D341Med (cell line): ENCODE measurements around the gene SLC16A5.
"Not testable (repeated sequence)": the region's sequence is repeated elsewhere in the genome, so short reads cannot be mapped to it uniquely, and the experiment has no call there.

Source experiments
- DNase-seq: peaks from one replicate; pipeline ENCODE4 v3.0.0; 2012; ENCODE audit warnings: low spot score

SLC16A5 gene

GRCh38 chr17:75133607-75134347, 46.0 kb downstream of the SLC16A5 start:
- not testable (repeated sequence) for DNase-seq

DNA sequence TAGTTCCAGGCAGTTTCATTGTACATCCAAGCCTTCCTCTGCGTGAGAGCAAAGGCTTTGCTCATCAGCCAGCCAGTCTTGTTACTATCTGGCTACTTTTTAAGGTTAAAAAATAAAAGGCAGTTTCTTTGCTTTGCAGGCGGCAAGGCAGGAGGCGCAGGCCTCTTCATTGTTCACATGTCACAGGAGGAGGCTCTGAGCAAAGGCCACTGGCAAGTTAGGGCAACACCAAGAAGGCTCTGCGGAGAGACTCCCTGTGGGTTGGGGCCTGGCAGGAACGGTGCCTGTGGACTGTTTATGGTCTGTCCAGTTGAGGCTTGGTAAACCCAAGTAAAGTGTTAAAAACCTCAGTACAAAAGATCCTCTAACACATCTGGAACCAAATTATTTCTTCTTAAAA, 47.7 kb downstream of the SLC16A5 start:
- DNase-seq, result no peak

- no peak for DNase-seq
Observed at GRCh38 chr17:75135946-75136345, 48.2 kb downstream of the SLC16A5 start.

- DNase-seq, result not testable (repeated sequence)
Observed at GRCh38 chr17:75137762-75138161, 50.0 kb downstream of the SLC16A5 start.

GRCh38 chr17:75138519-75138918, 50.8 kb downstream of the SLC16A5 start:
- DNase-seq, result no peak

- no peak for DNase-seq
Observed at GRCh38 chr17:75142236-75142971, 54.6 kb downstream of the SLC16A5 start.

DNA sequence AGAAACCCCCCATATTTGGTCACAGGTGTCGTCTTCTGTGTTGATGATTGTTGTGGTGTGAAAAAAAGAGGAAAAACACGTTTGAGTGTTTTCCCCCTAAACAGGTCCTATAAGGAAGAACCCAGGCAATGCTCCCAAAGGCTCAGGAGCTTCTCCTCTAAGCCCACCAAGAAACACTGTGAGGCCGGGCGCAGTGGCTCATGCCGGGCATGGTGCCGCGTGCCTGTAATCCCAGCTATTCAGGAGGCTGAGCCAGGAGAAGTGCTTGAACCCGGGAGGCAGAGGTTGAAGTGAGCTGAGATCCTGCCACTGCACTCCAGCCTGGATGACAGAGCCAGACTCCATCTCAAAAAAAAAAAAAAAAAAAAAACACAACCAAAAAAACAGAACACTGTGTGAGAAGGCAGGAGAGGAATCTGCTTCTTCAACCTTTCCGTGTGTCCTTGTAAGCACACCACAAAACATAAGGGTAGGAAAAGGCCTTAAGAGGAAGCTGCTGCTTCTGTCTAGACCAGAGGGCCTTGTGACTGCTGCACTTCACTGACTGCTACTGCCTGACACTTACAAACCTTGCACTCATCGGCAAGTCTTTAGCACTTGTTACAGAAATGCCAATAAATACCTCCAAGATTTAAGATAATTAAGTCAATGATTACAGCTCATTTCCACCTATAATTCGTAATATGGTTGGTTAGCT, 57.2 kb downstream of the SLC16A5 start:
- DNase-seq, result no peak

DNA sequence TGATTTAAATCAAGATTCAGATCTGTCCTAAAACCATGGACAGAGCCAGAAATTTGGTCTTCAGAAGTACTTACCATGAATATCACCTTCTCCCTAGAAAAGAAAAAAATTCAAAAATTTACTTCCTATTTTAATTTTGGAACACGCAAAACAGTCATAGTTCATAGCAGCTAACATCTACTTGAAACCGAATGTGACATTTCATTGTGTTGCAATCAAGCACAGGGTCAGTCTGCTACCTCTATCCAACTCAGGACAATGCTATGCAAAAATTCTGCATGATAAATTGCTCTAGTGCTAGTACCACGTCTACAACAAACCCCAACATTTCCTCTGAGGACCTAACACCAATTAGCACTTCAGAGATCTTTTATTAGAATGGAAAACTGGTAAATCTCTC, 58.8 kb downstream of the SLC16A5 start:
- DNase-seq, result no peak

GRCh38 chr17:75147878-75148546, 60.3 kb downstream of the SLC16A5 start:
- no peak for DNase-seq

- no peak for DNase-seq
Observed at GRCh38 chr17:75151930-75152329, 64.2 kb downstream of the SLC16A5 start.

DNA sequence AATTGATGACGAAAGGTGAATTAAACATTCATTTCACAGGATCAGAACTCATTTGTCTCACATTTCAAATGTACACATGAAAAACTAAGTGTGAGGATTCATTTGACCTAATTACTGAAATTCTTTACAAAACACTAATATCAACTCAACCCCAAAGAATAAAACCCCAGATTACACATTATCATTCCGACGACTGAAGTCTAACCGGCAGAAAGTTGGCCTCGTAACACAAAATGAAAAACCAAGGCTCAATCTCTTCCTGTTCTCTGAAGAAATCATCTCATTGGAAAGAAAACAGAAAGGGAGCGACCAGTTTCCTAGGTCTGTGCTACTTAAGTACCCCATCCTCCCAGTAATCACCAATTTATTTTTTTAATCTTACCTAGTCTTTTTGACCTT, 64.8 kb downstream of the SLC16A5 start:
- DNase-seq, result no peak

- DNase-seq, result peak; percentile 63
Observed at GRCh38 chr17:75152922-75153779, 65.4 kb downstream of the SLC16A5 start.

DNA sequence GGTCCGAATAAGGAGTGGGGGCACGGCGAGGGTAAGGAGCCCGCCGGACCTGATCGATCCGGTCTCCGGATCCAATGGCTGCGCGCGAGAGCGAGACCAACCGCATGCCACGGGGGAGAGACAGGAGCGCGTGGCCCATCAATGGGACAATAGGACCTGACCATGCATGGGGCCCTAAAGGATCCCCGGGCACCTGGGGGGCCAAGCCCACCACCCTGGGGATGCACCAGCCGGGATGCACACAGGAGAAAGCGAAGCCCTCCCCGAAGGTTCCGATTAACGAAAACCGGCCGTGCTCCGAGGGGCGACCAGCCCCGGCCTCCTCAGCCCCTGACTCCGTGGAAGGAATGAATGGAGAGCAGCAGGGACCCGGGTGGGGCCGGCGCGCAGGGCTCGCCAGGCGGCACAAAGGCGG, 66.0 kb downstream of the SLC16A5 start:
- peak; percentile 70 for DNase-seq

- peak; percentile 100 for DNase-seq
Observed at GRCh38 chr17:75154195-75155106, 66.7 kb downstream of the SLC16A5 start, which contains the start of gene JPT1. JPT1 (minus strand) TSS chr17:75154512; CDS start chr17:75154397, 115 bp downstream.

DNA sequence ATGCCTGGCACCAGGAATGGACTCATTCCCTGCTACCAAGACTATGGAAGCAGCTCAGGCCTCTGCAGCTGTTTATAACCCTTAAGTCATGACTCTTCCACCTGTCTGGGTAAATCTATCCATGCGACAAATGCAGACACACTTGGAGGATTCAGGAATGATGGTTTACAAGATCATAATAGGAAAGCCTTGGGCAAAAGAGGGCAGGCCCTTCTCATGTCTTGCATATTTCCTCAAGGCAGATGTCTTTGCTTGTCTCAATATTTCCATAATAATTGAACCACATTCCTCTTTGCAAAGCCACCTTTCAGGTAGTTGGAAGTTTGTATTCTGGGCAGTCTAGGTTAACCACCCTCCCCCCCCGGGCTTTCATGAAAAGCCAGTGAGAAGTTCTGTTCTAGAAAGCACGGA, 67.4 kb downstream of the SLC16A5 start:
- no peak for DNase-seq
